BLaER1 treated with 17β-estradiol and CSF1 and Interleukin-3, amounts not matched to agents 10 nM and 100 nM (cell line): ENCODE results near the gene VSIR.

ENCODE experiments used
- H3K27ac ChIP-seq, 11 experiments: shearing (Covaris generic); formaldehyde crosslinking; 2 replicates each; pipeline ENCODE4 v1.8.1; 2022
- H3K27me3 ChIP-seq, 11 experiments: shearing (Covaris generic); formaldehyde crosslinking; 2 replicates each; pipeline ENCODE4 v1.8.1; 2022
- H3K36me3 ChIP-seq, 11 experiments: shearing (Covaris generic); formaldehyde crosslinking; 2 replicates each; pipeline ENCODE4 v1.8.1; 2022
- H3K4me1 ChIP-seq, 10 experiments: shearing (Covaris generic); formaldehyde crosslinking; 2 replicates each; pipeline ENCODE4 v1.8.1; 2022
- H3K4me2 ChIP-seq, 11 experiments: shearing (Covaris generic); formaldehyde crosslinking; 2 replicates each; pipeline ENCODE4 v1.8.1; 2022
- H3K4me3 ChIP-seq, 10 experiments: shearing (Covaris generic); formaldehyde crosslinking; 2 replicates each; pipeline ENCODE4 v1.8.1; 2022
- H3K9ac ChIP-seq, 11 experiments: shearing (Covaris generic); formaldehyde crosslinking; 2 replicates each; pipeline ENCODE4 v1.8.1; 2022
- H3K9me3 ChIP-seq, 11 experiments: shearing (Covaris generic); formaldehyde crosslinking; replicated peaks in 1 of 11; 2 replicates each; pipeline ENCODE4 v1.8.1; 2022
- H4K20me1 ChIP-seq, 11 experiments: shearing (Covaris generic); formaldehyde crosslinking; 2 replicates each; pipeline ENCODE4 v1.8.1; 2022
- Cebpa-rat ChIP-seq, 11 experiments: shearing (Covaris generic); IDR thresholded peaks; 2 replicates each; pipeline ENCODE4 v1.8.1; 2022

VSIR gene

DNA sequence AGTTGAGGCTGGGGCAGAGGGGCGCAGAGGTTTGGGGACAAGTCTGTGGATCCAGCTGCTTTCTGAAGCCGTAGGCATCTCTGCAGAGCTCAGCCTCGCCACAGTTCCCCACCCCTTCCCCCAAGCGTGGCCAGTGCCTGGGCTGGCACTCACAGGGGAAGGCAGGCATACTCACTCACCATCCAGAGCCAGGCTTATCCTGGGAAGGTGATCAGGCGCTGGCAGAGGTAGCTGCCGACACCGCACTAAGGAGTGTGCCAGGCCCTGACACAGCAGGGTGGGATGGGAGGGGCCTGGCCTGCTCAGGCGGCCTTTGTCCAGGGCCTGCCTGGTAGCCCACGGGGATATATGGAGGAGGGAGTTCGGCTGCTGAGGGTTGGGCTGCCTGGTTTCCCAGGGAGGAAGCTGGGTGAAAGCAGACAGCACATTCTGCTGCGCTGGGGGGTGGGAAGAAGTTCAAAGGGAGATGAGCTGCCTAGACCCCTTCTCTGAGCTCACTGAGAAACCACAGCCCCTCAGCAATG, 15.9 kb downstream of the VSIR start:
- Histone ChIP-seq H3K4me1 (peaks cover 58 to 94% (median 82%) of the 10 kb centered on the region in 10 experiments), H3K36me3 (peaks cover 0 to 82% (median 52%) of the 10 kb centered on the region in 11 experiments; a peak in 13 of 22 replicates), H3K9ac (peak overlapping the region in 9 of 11 experiments; percentile 9 to 89 (median 48); a peak in 11 of 22 replicates), H3K4me3 (peak overlapping the region in 3 of 10 experiments; percentile 14 to 33 (median 22); a peak in 2 of 20 replicates), H3K27me3 (peaks cover 0 to 15% (median 0%) of the 10 kb centered on the region in 11 experiments; a peak in 5 of 22 replicates), H3K27ac (peak overlapping the region in 8 of 11 experiments; percentile 7 to 100 (median 86); a peak in 14 of 22 replicates), H3K4me2 (peak overlapping the region; percentile 73 to 99 (median 95)), H4K20me1 (peaks cover 0 to 34% (median 22%) of the 10 kb centered on the region in 11 experiments; a peak in 12 of 22 replicates), H3K9me3 (no peaks in the 10 kb centered on the region)
- TF ChIP-seq Cebpa-rat (IDR thresholded peaks at IDR 0.05): no peak

- Histone ChIP-seq H3K27ac (peak overlapping the region in 9 of 11 experiments; percentile 0 to 100 (median 73); a peak in 15 of 22 replicates), H3K4me2 (peak overlapping the region; percentile 73 to 99 (median 95)), H4K20me1 (peaks cover 0 to 25% (median 13%) of the 10 kb centered on the region in 11 experiments; a peak in 11 of 22 replicates), H3K9ac (peak overlapping the region in 9 of 11 experiments; percentile 9 to 89 (median 48); a peak in 12 of 22 replicates), H3K4me1 (peaks cover 67 to 94% (median 87%) of the 10 kb centered on the region in 10 experiments), H3K9me3 (no peaks in the 10 kb centered on the region), H3K4me3 (peak overlapping the region in 3 of 10 experiments; percentile 8 to 33 (median 14); a peak in 2 of 20 replicates), H3K27me3 (peaks cover 0 to 15% (median 0%) of the 10 kb centered on the region in 11 experiments; a peak in 6 of 22 replicates), H3K36me3 (peaks cover 0 to 82% (median 57%) of the 10 kb centered on the region in 11 experiments; a peak in 13 of 22 replicates)
- peak in 1 of 11 experiments; percentile 45; a peak in 1 of 22 replicates for TF ChIP-seq Cebpa-rat (IDR thresholded peaks at IDR 0.05)
These were observed 16.8 kb downstream of the VSIR start for GRCh38 chr10:71756311-71757191.

DNA sequence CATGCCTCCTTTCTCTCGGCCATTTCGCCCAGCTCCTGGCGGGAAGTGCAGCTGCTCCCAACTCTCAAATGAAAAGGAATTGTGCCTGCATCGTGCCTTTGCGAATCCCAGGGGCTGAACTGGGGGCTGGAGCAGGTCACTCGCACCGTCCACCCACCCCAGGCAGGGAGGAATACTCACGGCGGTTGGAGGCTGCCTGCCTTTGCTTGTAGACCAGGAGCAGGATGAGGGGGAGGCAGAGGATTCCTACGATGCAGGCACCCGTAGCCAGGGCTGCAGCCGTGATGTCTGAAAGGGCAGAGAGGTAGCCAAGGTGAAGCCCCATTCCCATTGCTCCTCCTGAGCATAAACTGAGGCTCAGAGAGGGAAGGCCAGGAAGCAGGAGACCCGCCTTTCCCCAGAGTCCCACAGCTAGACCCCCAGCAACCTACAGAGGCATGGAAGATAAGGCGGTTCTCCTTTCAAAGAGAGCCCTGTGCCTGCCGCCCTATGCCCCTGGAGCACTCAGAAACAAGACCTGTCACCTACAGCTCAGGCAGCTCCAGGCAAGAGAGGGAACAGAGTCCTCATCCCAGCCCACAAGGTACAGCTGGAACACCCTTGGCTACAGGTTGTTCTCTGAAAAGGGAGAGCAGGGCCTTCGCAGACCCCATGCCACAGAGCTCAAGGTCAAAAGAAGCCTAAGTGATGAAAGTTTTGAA, 18.0 kb downstream of the VSIR start:
- H3K36me3 ChIP-seq: peaks cover 0 to 81% (median 51%) of the 10 kb centered on the region in 11 experiments; a peak in 13 of 22 replicates
- H3K9me3 ChIP-seq: no peaks in the 10 kb centered on the region
- peak overlapping the region in 2 of 10 experiments; percentile 12 to 43; a peak in 3 of 20 replicates for H3K4me3 ChIP-seq
- H4K20me1 ChIP-seq: peaks cover 0 to 12% (median under 1%) of the 10 kb centered on the region in 11 experiments; a peak in 11 of 22 replicates
- no peak for TF ChIP-seq Cebpa-rat (IDR thresholded peaks at IDR 0.05)
- peak overlapping the region in 9 of 11 experiments; percentile 12 to 100 (median 73); a peak in 15 of 22 replicates for H3K27ac ChIP-seq
- H3K4me2 ChIP-seq: peak overlapping the region; percentile 73 to 99 (median 95)
- H3K4me1 ChIP-seq: peaks cover 79 to 94% (median 90%) of the 10 kb centered on the region in 10 experiments
- H3K27me3 ChIP-seq: peaks cover 0 to 15% (median 0%) of the 10 kb centered on the region in 11 experiments; a peak in 6 of 22 replicates
- H3K9ac ChIP-seq: peak overlapping the region in 6 of 11 experiments; percentile 11 to 89 (median 52); a peak in 9 of 22 replicates

GRCh38 chr10:71754562-71754961, 18.8 kb downstream of the VSIR start:
- Histone ChIP-seq H3K4me3 (peak overlapping the region in 4 of 10 experiments; percentile 14 to 52 (median 41); a peak in 4 of 20 replicates), H4K20me1 (peaks cover 0 to 11% (median 0%) of the 10 kb centered on the region in 11 experiments; a peak in 4 of 22 replicates), H3K4me2 (peak overlapping the region; percentile 86 to 99 (median 95)), H3K9me3 (no peaks in the 10 kb centered on the region), H3K4me1 (peaks cover 87 to 100% (median 97%) of the 10 kb centered on the region in 10 experiments), H3K9ac (peak overlapping the region in 9 of 11 experiments; percentile 7 to 91 (median 51); a peak in 12 of 22 replicates), H3K27ac (peak overlapping the region in 9 of 11 experiments; percentile 58 to 100 (median 99); a peak in 17 of 22 replicates), H3K36me3 (peaks cover 0 to 86% (median 50%) of the 10 kb centered on the region in 11 experiments; a peak in 13 of 22 replicates), H3K27me3 (peaks cover 0 to 15% (median 0%) of the 10 kb centered on the region in 11 experiments; a peak in 6 of 22 replicates)
- peak in 4 of 11 experiments; percentile 23 to 62 (median 40); a peak in 4 of 22 replicates for TF ChIP-seq Cebpa-rat (IDR thresholded peaks at IDR 0.05)

DNA sequence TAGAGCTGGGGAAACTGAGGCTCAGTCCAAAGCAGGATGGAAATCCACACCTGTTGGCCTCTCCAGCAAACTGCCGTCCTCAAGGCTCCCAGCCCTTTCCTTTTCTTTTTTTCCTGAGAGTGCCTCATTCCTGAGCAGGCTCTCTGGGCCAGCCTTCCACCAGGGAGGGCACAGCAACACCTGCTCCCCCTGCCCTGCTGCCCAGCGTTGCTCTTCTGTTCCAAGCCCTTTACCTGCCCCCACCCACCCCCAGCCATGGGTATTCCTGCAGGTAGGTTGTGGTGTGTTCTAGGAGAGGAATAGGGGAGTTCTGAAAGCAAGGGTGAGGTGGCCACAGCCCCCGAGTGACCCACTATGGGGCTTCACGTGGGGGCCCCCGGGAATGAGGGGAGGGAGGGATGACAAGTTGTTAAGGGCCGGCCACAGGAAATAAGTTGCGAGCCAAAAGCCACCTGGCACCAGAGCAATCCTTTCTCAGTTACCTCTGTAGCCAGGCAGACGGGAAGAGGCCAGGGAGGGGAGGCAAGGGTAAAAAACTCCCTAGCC, 19.3 kb downstream of the VSIR start:
- Histone ChIP-seq H3K4me2 (peak overlapping the region; percentile 86 to 99 (median 95)), H3K4me1 (peaks cover 92 to 100% (median 100%) of the 10 kb centered on the region in 10 experiments)
- no peak for TF ChIP-seq Cebpa-rat (IDR thresholded peaks at IDR 0.05)

DNA sequence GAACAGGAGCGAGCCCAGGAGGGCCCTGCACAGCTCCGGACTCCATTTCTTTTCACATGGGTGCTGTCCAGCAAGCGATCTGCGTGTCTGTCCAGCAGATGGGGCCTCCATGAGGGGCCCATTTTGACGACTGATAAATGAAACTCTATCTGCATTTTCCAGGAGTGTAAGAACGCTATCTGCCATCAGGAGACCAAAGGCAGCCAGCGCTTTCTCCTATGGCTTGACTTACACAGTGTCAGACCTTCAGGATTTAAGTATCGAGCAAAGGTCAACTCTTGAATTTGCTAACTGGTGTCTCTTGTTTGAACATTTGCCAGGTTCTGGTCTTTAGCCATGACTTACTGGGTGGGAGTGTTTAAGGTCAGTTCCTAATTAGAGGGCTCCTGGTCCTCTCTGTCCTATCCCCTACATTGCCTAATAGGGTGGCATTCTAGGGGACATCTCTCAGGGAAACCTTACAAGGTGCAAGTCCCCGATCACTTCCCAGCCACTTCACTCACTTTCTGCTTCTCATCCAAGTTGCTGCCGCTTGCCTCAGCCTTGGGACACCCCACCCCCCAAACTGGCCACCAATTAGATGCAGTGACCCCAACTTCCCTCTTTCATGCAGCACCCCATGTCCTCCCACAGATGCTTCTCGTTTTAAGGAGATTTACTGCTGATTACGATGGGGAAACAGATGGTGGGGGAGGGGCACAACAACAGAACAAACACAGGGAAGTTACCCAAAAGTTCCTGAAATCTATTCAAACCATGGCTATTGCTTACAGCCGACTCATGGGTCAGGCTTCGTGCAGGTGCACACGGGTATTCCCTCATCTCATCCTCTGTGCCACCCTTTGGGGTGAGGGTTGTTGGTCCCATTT, 20.0 kb downstream of the VSIR start:
- peak in 3 of 11 experiments; percentile 26 to 46 (median 29); a peak in 4 of 22 replicates for TF ChIP-seq Cebpa-rat (IDR thresholded peaks at IDR 0.05)
- Histone ChIP-seq H3K27me3 (peaks cover 0 to 15% (median 0%) of the 10 kb centered on the region in 11 experiments; a peak in 6 of 22 replicates), H3K4me1 (peaks cover 97 to 100% (median 98%) of the 10 kb centered on the region in 10 experiments), H3K9me3 (no peaks in the 10 kb centered on the region), H4K20me1 (peaks cover 0 to 7% (median 0%) of the 10 kb centered on the region in 11 experiments; a peak in 4 of 22 replicates), H3K27ac (peak overlapping the region in 10 of 11 experiments; percentile 64 to 100 (median 98); a peak in 18 of 22 replicates), H3K9ac (peak overlapping the region in 10 of 11 experiments; percentile 2 to 91 (median 64); a peak in 14 of 22 replicates), H3K4me2 (peak overlapping the region; percentile 86 to 99 (median 95)), H3K36me3 (peaks cover 0 to 74% (median 38%) of the 10 kb centered on the region in 11 experiments; a peak in 13 of 22 replicates), H3K4me3 (peak overlapping the region in 4 of 10 experiments; percentile 14 to 52 (median 41); a peak in 7 of 20 replicates)

More for the DNA sequence above, 19.3 kb downstream of the VSIR start:
- Histone ChIP-seq H3K9me3 (no peaks in the 10 kb centered on the region), H3K4me3 (peak overlapping the region in 4 of 10 experiments; percentile 14 to 52 (median 41); a peak in 7 of 20 replicates), H3K27ac (peak overlapping the region in 9 of 11 experiments; percentile 58 to 100 (median 99); a peak in 17 of 22 replicates), H3K27me3 (peaks cover 0 to 15% (median 0%) of the 10 kb centered on the region in 11 experiments; a peak in 6 of 22 replicates), H3K9ac (peak overlapping the region in 9 of 11 experiments; percentile 7 to 91 (median 66); a peak in 14 of 22 replicates), H4K20me1 (peaks cover 0 to 11% (median 0%) of the 10 kb centered on the region in 11 experiments; a peak in 4 of 22 replicates), H3K36me3 (peaks cover 0 to 81% (median 45%) of the 10 kb centered on the region in 11 experiments; a peak in 13 of 22 replicates)
